ENCODE results near the gene CRIM1. TPM values are rescaled to one million over a fixed set of nuclear protein-coding genes. Genes with fewer than 3 reads are reported as not detected.

Gene CRIM1
- total and polyA plus RNA-seq, 2 of the 8 experiments (the other 6 are each of a cell fraction or from before 2014, with no cell fraction given): 9.4 to 28.4 TPM

GRCh38 chr2:36511858-36512603 is 156.5 kb downstream of the CRIM1 start (continued):
- TF ChIP-seq CTBP2 (IDR thresholded peaks at IDR 0.05; ENCODE audit: borderline replicate concordance, insufficient read depth, insufficient read length, low read length) (no peak), KDM5A (IDR thresholded peaks at IDR 0.05; ENCODE audit: low read length) (no peak), RAD21 (IDR thresholded peaks at IDR 0.05 in 1 of 2, conservative IDR thresholded peaks at IDR 0.05 in 1 of 2; ENCODE audit: low read depth in 2 of 2, low read length in 2 of 2) (no peak)
